Fibroblast of gingiva (primary cell): ENCODE measurements around the gene CABP4.
"Not testable (repeated sequence)": the region's sequence is repeated elsewhere in the genome, so short reads cannot be mapped to it uniquely, and the experiment has no call there.

Experiments
- DNase-seq: peaks from one replicate; pipeline ENCODE4 v3.0.0-alpha.2; 2011; ENCODE audit warnings: low read depth

The CABP4 gene

DNA sequence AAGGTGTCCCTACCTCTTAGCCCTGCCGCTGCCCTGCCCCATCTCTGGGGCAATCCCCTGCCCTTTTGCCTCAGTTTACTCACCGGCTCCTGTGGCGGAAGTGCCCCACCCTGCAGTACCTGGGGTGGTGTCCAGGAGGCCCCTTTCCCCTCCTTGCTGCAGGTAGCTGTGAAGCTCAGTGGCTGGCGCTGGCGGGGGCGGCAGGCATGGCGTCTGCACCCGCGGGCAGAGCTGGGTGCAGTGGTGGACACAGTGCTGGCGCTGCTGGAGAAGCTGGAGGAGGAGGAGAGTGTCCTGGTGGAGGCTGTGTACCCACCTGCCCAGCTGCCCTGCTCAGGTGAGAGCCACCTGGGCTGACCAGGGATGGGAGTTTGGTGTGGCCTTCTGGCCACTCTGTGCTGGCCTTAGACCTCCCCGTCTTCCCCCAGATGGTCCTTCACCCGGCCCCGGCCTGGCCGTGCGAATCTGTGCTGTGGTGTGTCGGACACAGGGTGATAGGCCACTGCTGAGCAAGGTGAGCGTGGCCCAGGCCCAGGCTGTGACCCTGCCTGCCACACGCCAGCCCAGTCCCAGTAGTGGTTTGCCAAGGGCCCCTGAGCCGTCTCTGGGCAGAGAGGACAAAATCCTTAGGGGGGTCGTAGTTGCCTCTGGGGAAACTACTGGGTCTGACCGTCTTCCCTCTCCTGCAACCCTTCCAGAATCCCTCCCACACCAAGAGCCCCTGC lies 35.7 kb upstream of the CABP4 start:
- no peak for DNase-seq

- no peak for DNase-seq
Measured at GRCh38 chr11:67420147-67420645, 35.0 kb upstream of the CABP4 start.

DNA sequence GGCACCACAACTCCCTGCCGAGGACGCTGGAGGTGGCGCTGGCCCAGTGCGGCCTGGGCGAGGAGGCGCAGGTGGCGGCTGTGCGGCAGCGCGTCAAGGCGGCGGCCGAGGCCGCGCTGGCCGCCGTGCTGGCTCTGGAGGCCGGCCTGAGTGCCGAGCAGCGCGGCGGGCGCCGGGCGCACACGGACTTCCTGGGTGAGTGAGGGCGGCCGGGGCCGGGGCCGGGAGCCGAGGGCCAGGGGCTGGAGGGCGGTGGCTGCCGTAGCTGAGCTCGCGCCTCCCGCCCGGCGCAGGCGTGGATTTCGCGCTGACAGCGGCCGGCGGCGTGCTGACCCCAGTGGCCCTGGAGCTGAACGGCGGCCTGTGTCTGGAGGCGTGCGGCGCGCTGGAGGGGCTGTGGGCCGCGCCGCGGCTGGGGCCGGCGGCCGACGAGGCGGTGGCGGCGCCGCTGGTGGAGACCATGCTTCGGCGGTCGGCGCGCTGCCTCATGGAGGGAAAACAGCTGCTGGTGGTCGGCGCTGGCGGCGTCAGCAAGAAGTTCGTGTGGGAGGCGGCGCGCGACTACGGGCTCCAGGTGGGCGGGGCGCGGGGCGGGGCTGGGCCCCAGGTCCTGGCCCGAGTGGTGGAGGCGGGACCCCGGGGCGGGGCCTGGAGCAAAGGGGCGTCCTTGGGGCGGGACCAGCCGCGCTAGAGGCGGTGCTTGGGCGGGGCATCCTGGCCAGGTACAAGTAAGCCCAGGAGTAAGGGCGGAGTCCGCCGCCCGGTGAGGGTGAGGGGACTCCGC lies 34.3 kb upstream of the CABP4 start:
- peak; percentile 76 for DNase-seq

DNA sequence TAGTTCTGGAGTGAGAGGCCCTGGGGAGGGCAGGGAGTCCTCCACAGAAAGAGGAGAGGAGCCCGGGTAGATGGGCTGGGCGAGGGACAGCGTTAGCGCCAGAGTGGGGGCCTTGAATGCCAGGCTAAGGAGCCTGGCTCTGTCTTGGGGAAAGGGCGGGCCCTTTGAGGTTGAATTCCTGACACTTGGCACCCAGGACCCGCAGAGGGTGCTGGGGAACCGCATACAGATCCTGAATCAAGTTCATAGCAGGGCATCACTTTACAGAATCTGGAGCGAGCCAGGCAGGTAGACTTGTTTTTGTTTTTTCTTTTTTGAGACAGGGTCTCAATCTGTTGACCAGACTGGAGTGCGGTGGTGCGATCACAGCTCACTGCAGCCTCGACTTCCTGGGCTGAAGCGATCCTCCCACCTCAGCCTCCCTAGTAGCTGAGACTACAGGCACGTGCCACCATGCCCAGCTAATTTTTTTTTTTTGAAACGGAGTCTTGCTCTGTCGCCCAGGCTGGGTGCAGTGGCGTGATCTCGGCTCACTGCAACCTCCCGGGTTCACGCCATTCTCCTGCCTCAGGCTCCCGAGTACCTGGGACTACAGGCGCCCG lies 33.6 kb upstream of the CABP4 start:
- no peak for DNase-seq

- no peak for DNase-seq
Measured at GRCh38 chr11:67422891-67423290, 32.3 kb upstream of the CABP4 start.

DNA sequence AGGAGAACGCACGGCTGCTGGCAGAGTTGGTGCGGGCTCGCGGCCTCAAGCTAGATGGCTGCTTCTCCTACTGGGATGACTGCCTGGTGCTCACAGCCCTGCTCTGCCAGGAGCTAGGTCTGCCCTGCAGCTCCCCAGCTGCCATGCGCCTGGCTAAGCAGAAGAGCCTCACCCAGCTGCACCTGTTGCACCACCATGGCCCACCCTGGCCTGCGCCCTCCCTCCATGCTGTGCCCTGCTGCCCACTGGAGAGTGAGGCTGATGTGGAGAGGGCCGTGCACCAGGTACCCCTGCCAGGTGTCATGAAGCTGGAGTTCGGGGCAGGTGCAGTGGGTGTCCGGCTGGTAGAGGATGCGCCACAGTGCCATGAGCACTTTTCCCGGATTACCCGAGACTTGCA lies 31.7 kb upstream of the CABP4 start:
- no peak for DNase-seq

DNA sequence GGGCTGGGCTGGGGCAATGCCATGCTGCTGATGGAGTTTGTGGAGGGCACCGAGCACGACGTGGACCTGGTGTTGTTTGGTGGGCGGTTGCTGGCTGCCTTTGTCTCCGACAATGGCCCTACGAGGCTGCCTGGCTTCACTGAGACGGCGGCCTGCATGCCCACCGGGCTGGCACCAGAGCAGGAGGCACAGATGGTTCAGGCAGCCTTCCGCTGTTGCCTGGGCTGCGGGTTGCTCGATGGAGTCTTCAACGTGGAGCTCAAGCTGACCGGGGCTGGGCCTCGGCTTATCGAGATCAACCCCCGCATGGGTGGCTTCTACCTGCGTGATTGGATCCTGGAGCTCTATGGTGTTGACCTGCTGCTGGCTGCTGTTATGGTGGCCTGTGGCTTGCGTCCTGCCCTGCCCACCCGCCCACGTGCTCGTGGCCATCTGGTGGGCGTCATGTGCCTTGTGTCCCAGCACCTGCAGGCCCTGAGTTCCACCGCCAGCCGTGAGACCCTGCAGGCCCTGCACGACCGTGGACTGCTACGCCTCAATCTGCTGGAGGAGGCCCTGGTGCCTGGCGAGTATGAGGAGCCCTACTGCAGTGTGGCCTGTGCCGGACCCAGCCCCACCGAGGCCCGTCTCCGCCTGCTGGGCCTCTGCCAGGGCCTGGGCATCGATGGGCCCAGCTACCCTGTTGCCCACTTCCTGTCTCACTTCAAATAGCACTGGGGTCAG lies 31.1 kb upstream of the CABP4 start:
- DNase-seq: no peak

GRCh38 chr11:67427364-67427859 lies 27.7 kb upstream of the CABP4 start:
- not testable (repeated sequence) for DNase-seq

DNA sequence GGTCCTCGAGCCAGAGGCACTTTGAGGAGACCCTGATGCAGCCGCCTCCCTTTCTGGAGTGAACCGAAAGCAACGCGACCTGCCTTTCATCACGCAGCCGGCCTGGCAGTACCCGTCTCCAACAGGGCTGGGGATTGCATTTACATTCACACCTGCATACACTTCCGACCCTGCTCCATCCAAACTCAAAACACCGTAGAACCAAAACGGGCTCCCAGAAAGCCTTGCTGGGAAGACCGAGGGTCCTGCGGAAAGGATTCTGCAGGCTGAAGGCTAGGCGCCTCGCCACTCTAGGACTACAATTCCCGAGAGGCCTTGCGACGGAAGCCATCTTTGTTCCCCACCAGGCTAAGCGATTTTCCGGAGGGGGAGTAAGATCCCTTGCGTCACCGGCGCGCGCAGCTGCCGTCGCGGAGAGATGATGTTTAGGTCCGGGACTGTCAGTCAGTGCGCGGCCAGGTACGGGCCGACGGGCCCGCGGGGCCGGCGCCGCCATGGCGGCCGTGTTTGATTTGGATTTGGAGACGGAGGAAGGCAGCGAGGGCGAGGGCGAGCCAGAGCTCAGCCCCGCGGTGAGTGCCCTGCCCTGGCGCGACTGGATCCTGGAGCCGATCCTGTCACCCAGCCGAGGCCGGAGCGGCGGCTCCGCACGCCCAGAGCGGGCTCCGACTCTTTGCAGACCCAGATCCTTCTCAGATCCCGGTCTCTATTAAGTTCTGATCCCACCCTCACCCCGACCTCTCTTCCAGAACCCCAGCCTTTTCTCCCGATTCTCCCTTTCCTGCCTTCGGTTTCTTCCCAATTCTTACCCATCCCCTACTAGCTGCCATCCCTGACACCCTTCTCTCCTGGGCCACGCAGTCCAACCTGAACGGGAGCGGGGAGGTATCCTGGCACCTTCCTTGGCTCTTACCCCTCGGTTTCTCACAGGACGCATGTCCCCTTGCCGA lies 26.8 kb upstream of the CABP4 start, which contains the start of gene RPS6KB2:
Gene RPS6KB2, plus strand, starts transcription at position 443 of the 950 bp plus-strand sequence. Its CDS starts 52 bp downstream, at position 495.
- peak; percentile 97 for DNase-seq

DNA sequence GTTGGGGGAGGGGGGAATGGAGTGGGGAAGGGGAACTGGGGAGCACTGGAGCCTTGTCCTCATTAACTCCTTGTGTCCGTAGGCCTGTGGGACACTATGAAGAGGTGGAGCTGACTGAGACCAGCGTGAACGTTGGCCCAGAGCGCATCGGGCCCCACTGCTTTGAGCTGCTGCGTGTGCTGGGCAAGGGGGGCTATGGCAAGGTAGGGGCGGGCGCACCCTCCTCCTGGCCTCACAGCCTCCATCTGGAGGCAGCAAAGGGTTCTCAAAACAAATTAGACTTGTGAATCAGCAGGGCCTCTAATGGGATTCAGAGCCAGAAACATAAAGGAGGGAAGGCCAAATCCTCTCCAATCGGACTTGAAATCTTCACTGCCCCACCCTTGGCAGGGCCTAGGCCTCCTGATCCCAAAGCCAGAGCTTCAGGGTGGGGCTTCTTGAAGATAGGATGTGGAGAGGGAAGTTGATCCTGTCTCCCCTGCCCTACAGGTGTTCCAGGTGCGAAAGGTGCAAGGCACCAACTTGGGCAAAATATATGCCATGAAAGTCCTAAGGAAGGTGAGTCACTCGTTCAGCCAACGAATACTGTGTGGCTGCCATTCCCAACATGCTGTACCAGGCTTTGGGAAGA lies 26.0 kb upstream of the CABP4 start:
- DNase-seq: no peak

DNA sequence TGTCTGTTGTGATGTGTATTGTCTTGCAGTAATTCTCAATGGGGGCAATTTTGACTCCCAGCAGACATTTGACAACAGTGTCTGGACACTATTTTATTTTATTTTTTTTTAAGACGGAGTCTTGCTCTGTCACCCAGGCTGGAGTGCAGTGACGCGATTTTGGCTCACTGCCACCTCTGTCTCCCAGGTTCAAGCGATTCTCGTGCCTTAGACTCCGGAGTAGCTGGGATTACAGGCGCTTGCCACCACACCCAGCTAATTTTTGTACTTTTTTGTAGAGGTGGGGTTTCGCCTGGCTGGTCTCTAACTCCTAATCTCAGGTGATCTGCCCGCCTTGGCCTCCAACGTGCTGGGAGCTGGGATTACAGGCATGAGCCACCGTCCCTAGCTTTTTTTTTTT lies 25.4 kb upstream of the CABP4 start:
- no peak for DNase-seq

DNA sequence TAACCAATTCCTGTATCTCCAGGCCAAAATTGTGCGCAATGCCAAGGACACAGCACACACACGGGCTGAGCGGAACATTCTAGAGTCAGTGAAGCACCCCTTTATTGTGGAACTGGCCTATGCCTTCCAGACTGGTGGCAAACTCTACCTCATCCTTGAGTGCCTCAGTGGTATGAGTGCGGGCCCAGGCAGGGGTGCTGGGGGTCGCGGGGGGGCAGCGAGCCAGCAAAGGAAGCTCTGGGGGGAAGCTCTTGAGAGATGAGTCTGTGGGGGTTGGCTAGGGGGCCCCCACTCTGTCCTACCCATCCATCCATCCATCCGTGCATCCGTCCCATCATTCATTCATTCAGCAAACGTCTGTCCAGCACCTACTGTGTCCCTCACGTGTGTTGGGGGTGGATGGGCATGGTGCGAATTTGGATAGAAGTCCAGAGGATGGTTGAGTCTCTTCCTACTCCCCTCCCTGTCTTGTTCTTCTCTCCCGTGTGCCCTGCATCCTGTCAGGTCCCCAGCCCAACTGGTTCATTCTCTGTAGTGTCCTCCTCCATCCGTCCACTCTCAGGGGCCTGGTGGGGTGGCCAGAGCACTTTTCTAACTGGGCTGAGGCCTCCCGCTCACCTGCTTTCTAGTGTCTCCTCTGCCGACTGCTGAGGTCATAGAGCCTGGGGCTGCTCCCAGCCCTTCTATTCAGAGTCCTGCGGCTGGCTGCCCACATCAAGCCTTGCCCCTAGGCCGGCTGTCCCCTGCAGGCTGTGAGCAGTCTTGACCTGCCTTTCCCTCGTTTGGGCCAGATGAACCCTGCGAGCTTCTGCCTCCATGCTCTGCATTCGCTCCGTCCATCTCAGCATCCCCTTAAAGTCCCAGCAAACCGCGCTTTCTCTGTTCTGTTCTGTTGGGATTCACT lies 23.6 kb upstream of the CABP4 start:
- no peak for DNase-seq

DNA sequence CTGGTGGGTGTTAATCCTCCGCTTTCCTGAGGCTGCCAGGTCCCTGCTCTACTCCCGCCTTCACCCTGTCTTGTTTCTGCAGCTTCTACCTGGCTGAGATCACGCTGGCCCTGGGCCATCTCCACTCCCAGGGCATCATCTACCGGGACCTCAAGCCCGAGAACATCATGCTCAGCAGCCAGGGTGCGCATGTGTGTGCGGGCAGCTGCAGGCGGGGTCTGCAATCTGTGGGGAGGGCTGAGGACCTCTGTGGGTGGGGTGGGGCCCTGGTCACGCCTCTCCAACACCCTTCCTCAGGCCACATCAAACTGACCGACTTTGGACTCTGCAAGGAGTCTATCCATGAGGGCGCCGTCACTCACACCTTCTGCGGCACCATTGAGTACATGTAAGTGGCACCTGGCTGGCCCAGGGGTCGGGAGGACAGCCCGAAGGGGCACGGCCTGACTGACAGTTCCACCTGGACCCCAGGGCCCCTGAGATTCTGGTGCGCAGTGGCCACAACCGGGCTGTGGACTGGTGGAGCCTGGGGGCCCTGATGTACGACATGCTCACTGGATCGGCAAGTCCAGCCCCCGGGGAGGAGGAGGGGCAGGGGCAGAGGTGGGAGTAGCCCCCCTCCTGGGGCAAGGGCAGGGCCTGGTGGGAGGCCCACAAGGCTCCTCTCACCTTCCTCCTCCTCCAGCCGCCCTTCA lies 22.4 kb upstream of the CABP4 start:
- no peak for DNase-seq

- DNase-seq: no peak
Measured at GRCh38 chr11:67433536-67434394, 21.4 kb upstream of the CABP4 start.

DNA sequence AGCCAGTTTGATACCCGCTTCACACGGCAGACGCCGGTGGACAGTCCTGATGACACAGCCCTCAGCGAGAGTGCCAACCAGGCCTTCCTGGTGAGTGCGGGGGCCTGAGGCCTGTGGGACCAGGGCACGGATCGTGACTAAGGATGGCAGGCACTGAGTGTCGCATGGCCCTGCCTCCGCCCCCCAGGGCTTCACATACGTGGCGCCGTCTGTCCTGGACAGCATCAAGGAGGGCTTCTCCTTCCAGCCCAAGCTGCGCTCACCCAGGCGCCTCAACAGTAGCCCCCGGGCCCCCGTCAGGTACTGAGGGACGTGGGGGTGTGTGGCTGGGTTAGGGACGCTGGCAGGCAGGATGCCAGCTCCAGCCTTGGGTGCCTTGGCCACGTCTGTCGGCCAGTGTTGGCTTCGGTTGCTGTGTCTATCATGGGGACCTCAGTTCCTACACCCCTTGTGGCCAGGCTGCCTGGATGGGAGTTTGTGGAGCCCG lies 20.7 kb upstream of the CABP4 start:
- DNase-seq: no peak

DNA sequence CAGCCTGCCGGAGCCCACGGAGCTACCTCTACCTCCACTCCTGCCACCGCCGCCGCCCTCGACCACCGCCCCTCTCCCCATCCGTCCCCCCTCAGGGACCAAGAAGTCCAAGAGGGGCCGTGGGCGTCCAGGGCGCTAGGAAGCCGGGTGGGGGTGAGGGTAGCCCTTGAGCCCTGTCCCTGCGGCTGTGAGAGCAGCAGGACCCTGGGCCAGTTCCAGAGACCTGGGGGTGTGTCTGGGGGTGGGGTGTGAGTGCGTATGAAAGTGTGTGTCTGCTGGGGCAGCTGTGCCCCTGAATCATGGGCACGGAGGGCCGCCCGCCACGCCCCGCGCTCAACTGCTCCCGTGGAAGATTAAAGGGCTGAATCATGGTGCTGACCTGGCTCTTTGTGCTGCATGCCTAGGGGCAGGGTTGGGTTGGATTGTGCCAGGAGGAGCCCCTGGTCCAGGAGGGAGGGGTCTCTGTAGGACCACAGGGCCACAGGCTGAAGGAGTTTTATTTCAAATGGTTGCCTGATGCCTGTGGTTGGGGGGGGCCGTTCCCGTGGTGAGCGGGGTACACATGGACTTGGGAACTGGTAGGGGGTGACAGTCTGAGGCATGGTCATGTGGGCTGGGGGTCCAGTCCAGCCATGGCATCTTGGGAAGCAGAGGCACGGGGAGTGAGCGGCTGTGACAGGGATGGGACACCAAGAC lies 20.0 kb upstream of the CABP4 start:
- no peak for DNase-seq
